H1 (cell line): ENCODE measurements around the gene DCP2. TPM values are rescaled to one million over a fixed set of nuclear protein-coding genes. Genes with fewer than 3 reads are reported as not detected.

Experiments
- CTCF ChIA-PET: fragments of 300-600 bp; sonication (Branson Sonifier 250); formaldehyde crosslinking; loops from one replicate; lab custom pipeline; 2021; ENCODE audit not compliant: partially characterized antibody; lab: Charles Lee
- POLR2A ChIA-PET: fragments of 300-600 bp; sonication (Branson Sonifier 250); formaldehyde crosslinking; loops from one replicate; lab custom pipeline; 2021; ENCODE audit warnings: inconsistent platforms; ENCODE audit not compliant: partially characterized antibody; lab: Charles Lee
- DNase-seq, 2 experiments: peaks; one replicate each; pipeline versions ENCODE4 v3.0.0 to v3.0.0-alpha.2; 2010 to 2022; ENCODE audit warnings: low spot score in 2 of 2, low read depth in 1 of 2, mixed read lengths in 1 of 2
- FAIRE-seq: peaks from 2 replicates; lab custom pipeline; 2011; peaks lifted over from hg19 to GRCh38; lab: Jason Lieb, UNC
- H2AFZ ChIP-seq: 2 replicates; pipeline ENCODE4 v1.8.1; 2012; ENCODE audit warnings: low read length, inconsistent platforms
- H2AK5ac ChIP-seq: 2 replicates; pipeline ENCODE4 v1.6.1; 2013; ENCODE audit warnings: low read depth, low read length
- H2BK120ac ChIP-seq: replicated peaks from 2 replicates; pipeline ENCODE3; 2013; ENCODE audit warnings: low read depth, low read length, inconsistent platforms
- H2BK12ac ChIP-seq: 2 replicates; pipeline ENCODE4 v1.6.1; 2013; ENCODE audit warnings: low read depth, low read length
- H2BK15ac ChIP-seq: 2 replicates; pipeline ENCODE4 v1.6.1; 2013; ENCODE audit warnings: low read length
- H2BK20ac ChIP-seq: 2 replicates; pipeline ENCODE4 v1.6.1; 2013; ENCODE audit warnings: low read length
- H2BK5ac ChIP-seq: 2 replicates; pipeline ENCODE4 v1.6.1; 2013; ENCODE audit warnings: low read depth, low read length
- H3K14ac ChIP-seq: 2 replicates; pipeline ENCODE4 v1.6.1; 2013; ENCODE audit warnings: inconsistent platforms; ENCODE audit not compliant: insufficient read length
- H3K18ac ChIP-seq: 2 replicates; pipeline ENCODE4 v1.6.1; 2013; ENCODE audit warnings: low read length; ENCODE audit errors: extremely low read depth
- H3K23ac ChIP-seq: 2 replicates; pipeline ENCODE4 v1.6.1; 2013; ENCODE audit warnings: inconsistent platforms; ENCODE audit not compliant: insufficient read length
- H3K23me2 ChIP-seq: 2 replicates; pipeline ENCODE4 v1.6.1; 2013; ENCODE audit warnings: low read depth, low read length
- H3K27ac ChIP-seq: 2 replicates; pipeline ENCODE4 v1.6.1; 2011; ENCODE audit warnings: low read depth, low read length, inconsistent platforms
- H3K27me3 ChIP-seq, 4 experiments: replicated peaks in 1 of 4; 1 replicate in 1 of 4; 2 replicates in 3 of 4; pipeline versions ENCODE4 v1.6.1 to v1.8.1; 2011 to 2013; ENCODE audit warnings: low read length in 3 of 4, mild to moderate bottlenecking in 3 of 4, inconsistent platforms in 2 of 4, mixed read lengths in 2 of 4, moderate library complexity in 1 of 4; ENCODE audit not compliant: control insufficient read depth in 3 of 4, insufficient read depth in 3 of 4; ENCODE audit errors: extremely low read depth in 1 of 4
- H3K36me3 ChIP-seq, 4 experiments: 2 replicates each; pipeline versions ENCODE4 v1.6.1 to v1.8.1; 2011 to 2013; ENCODE audit warnings: mild to moderate bottlenecking in 4 of 4, low read length in 3 of 4, moderate library complexity in 2 of 4, control low read depth in 1 of 4, inconsistent platforms in 1 of 4; ENCODE audit not compliant: insufficient read depth in 4 of 4, control insufficient read depth in 2 of 4
- H3K4ac ChIP-seq: replicated peaks from 2 replicates; pipeline ENCODE3; 2013; ENCODE audit warnings: low read length, low read depth, mixed read lengths, inconsistent platforms; ENCODE audit not compliant: insufficient read length
- H3K4me1 ChIP-seq, 4 experiments: replicated peaks in 1 of 4; 1 replicate in 1 of 4; 2 replicates in 3 of 4; pipeline versions ENCODE4 v1.6.1 to v1.8.1; 2011 to 2013; ENCODE audit warnings: low read length in 3 of 4, inconsistent platforms in 2 of 4, mixed read lengths in 1 of 4; ENCODE audit not compliant: insufficient read depth in 4 of 4, control insufficient read depth in 3 of 4
- H3K4me2 ChIP-seq, 2 experiments: 2 replicates each; pipeline versions ENCODE4 v1.6.1 to v1.8.1; 2011 to 2013; ENCODE audit warnings: low read depth in 2 of 2, low read length in 2 of 2, control low read depth in 1 of 2, inconsistent platforms in 1 of 2, mild to moderate bottlenecking in 1 of 2; ENCODE audit not compliant: insufficient read depth in 1 of 2
- H3K4me3 ChIP-seq, 4 experiments: fragments of 200-600, 300-600 bp in 1 of 4; sonication (generic), shearing (Covaris generic), sonication (Bioruptor Twin) in 1 of 4; 2 replicates each; pipeline versions ENCODE4 v1.5.1 to v1.8.1; 2011 to 2016; ENCODE audit warnings: low read length in 4 of 4, low read depth in 3 of 4, control low read depth in 2 of 4, inconsistent platforms in 2 of 4, mild to moderate bottlenecking in 2 of 4, mixed read lengths in 1 of 4, moderate library complexity in 1 of 4; ENCODE audit not compliant: insufficient read depth in 2 of 4; ENCODE audit errors: extremely low read depth in 1 of 4
- H3K56ac ChIP-seq: replicated peaks from 2 replicates; pipeline ENCODE3; 2013; ENCODE audit warnings: low read depth, mild to moderate bottlenecking, mixed read lengths, low read length, inconsistent platforms; ENCODE audit not compliant: insufficient read length
- H3K79me1 ChIP-seq: 2 replicates; pipeline ENCODE4 v1.6.1; 2013; ENCODE audit warnings: low read depth, low read length, control low read depth
- H3K79me2 ChIP-seq, 2 experiments: 2 replicates each; pipeline versions ENCODE4 v1.6.1 to v1.8.1; 2012 to 2013; ENCODE audit warnings: low read length in 2 of 2, mild to moderate bottlenecking in 2 of 2, inconsistent platforms in 1 of 2; ENCODE audit not compliant: insufficient read depth in 2 of 2, control insufficient read depth in 1 of 2
- H3K9ac ChIP-seq, 4 experiments: replicated peaks in 1 of 4; 1 replicate in 1 of 4; 2 replicates in 3 of 4; pipeline versions ENCODE4 v1.6.1 to v1.8.1; 2011 to 2013; ENCODE audit warnings: low read depth in 3 of 4, low read length in 3 of 4, control low read depth in 2 of 4, mild to moderate bottlenecking in 2 of 4, moderate library complexity in 2 of 4, inconsistent platforms in 1 of 4; ENCODE audit errors: extremely low read depth in 1 of 4
- H3K9me3 ChIP-seq, 2 experiments: 2 replicates each; pipeline versions ENCODE4 v1.6.1 to v1.8.1; 2012 to 2013; ENCODE audit warnings: mild to moderate bottlenecking in 2 of 2, moderate library complexity in 2 of 2, control low read depth in 1 of 2, inconsistent platforms in 1 of 2, low read depth in 1 of 2, low read length in 1 of 2, mixed read lengths in 1 of 2; ENCODE audit not compliant: insufficient read depth in 2 of 2
- H4K20me1 ChIP-seq, 2 experiments: replicated peaks in 1 of 2; 2 replicates each; pipeline versions ENCODE3 to v1.8.1; 2011 to 2013; ENCODE audit warnings: inconsistent platforms in 2 of 2, low read length in 2 of 2, mild to moderate bottlenecking in 1 of 2; ENCODE audit not compliant: insufficient read depth in 2 of 2, control insufficient read depth in 1 of 2
- H4K5ac ChIP-seq: 2 replicates; pipeline ENCODE4 v1.6.1; 2013; ENCODE audit warnings: low read length, low read depth, mixed read lengths, inconsistent platforms; ENCODE audit not compliant: insufficient read length
- H4K8ac ChIP-seq: 2 replicates; pipeline ENCODE4 v1.8.0; 2013; ENCODE audit warnings: mild to moderate bottlenecking, moderate library complexity, low read length, inconsistent platforms; ENCODE audit not compliant: insufficient read depth; ENCODE audit errors: extremely low read depth
- H4K91ac ChIP-seq: replicated peaks from 2 replicates; pipeline ENCODE3; 2013; ENCODE audit warnings: low read length, mixed read lengths, inconsistent platforms; ENCODE audit not compliant: insufficient read length
- BCL11A ChIP-seq, 2 experiments: IDR thresholded peaks; one replicate each; pipeline ENCODE4 v1.6.1; 2011; ENCODE audit warnings: low read depth in 2 of 2, low read length in 2 of 2, mild to moderate bottlenecking in 2 of 2
- CHD2 ChIP-seq: IDR thresholded peaks from 2 replicates; pipeline ENCODE4 v1.6.1; 2012; ENCODE audit warnings: low read length, improper control_type of control experiment
- EGR1 ChIP-seq: IDR thresholded peaks from 2 replicates; pipeline ENCODE4 v1.6.1; 2011; ENCODE audit warnings: low read depth, low read length, borderline replicate concordance
- EP300 ChIP-seq, 2 experiments: IDR thresholded peaks; 1 replicate in 1 of 2; 2 replicates in 1 of 2; pipeline ENCODE4 v1.6.1; 2011 to 2012; ENCODE audit warnings: low read depth in 2 of 2, low read length in 2 of 2, mild to moderate bottlenecking in 2 of 2, borderline replicate concordance in 1 of 2, inconsistent platforms in 1 of 2, moderate library complexity in 1 of 2
- POLR2AphosphoS5 ChIP-seq: IDR thresholded peaks from 2 replicates; pipeline ENCODE4 v1.6.1; 2011; ENCODE audit warnings: low read depth, low read length
- WGBS, 2 experiments: shearing (Covaris generic) in 1 of 2; methylation state at CpG; one replicate each; pipeline versions ENCODE4 v1.1.6 to v1.1.7; 2013 to 2015; ENCODE audit warnings: low lambda C conversion rate in 2 of 2, mixed read lengths in 2 of 2, inconsistent platforms in 1 of 2, low coverage in 1 of 2, missing lambda C conversion rate in 1 of 2; ENCODE audit not compliant: insufficient replicate concordance in 2 of 2, insufficient coverage in 1 of 2, insufficient read length in 1 of 2; ENCODE audit errors: extremely low coverage in 1 of 2, missing lambda C conversion rate in 1 of 2; 5-methylcytosine and 5-hydroxymethylcytosine counted together
- polyA plus RNA-seq, 7 experiments: library from polyadenylated mRNA; depleted of rRNA in 3 of 7; stranded (reverse) in 5 of 7; unstranded in 2 of 7; fragments of >200 nt in 5 of 7; fragments of 200-250 nt in 2 of 7; gene quantifications; 1 replicate in 5 of 7; 2 replicates in 1 of 7; 4 replicates in 1 of 7; pipeline versions ENCODE4 v1.2.1 to v1.2.3, GENCODE V29; 2011 to 2013; ENCODE audit warnings: missing spikeins in 2 of 7, mixed read lengths in 2 of 7
- total RNA-seq: library from RNA; stranded (reverse); fragmentation: NEBNext Ultra II Directional; extraction: Animal tissue kit (Norgen Biotek cat#: 25700); gene quantifications from 2 replicates; pipeline ENCODE4 v1.2.1, GENCODE V29; 2021

DCP2 gene
- total and polyA plus RNA-seq, 2 of the 8 experiments (the other 6 are each of a cell fraction or from before 2014, with no cell fraction given) = 14.4 to 162 TPM

DNA sequence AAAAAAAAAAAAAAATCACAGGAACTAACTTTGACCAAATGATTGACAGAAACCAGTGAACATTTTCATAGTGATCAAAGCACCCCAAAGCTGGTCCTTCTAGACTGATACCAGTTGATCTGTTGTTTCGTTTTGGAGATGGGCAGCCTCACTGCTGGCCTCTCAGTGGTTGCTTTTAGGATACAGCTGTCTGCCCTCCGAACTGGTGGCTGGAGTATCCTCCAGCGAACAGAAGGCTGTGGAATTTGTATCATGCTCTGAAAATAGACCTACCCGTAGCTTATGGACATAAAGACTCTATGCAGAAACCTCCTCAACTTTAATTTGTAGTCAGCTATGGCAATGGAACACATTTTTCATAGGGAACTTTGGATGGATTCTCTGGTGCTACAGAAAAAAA, 49.0 kb downstream of the DCP2 start:
- H3K4me3 ChIP-seq = no peak overlapping the region
- H3K27me3 ChIP-seq = no peaks in the 10 kb centered on the region
- no peak overlapping the region for H3K4me2 ChIP-seq
- ChIA-PET CTCF (interaction anchor here (1.2 to 2.1 kb wide), 3 partner anchors 9 to 315 kb away, joined by 3 to 16 read pairs (median 4); no protein-coding TSS in a partner anchor), POLR2A (no interaction called here)
- H2BK15ac ChIP-seq = no peak overlapping the region
- H4K91ac ChIP-seq = no peak overlapping the region
- H2AFZ ChIP-seq = no peak overlapping the region
- DNase-seq (no peak), FAIRE-seq (no peak)
- H3K4ac ChIP-seq = no peak overlapping the region
- peaks cover 3% of the 10 kb centered on the region; the same call in 1 of the 2 replicates for H3K79me1 ChIP-seq
- no peak overlapping the region for H3K18ac ChIP-seq
- no peak overlapping the region for H3K27ac ChIP-seq
- no peak for TF ChIP-seq CHD2
- no peak for TF ChIP-seq EP300 (IDR thresholded peaks at IDR 0.05; ENCODE audit: borderline replicate concordance in 1 of 2, low read depth in 2 of 2, low read length in 2 of 2)
- TF ChIP-seq EGR1 = no peak
- no peak for TF ChIP-seq BCL11A (IDR thresholded peaks at IDR 0.05; ENCODE audit: low read depth in 2 of 2, low read length in 2 of 2)
- TF ChIP-seq POLR2AphosphoS5 = peak; percentile 44; the same call in 1 of the 2 replicates
- no peaks in the 10 kb centered on the region for H4K20me1 ChIP-seq
- no peak overlapping the region for H2BK12ac ChIP-seq
- no peak overlapping the region for H2BK5ac ChIP-seq
- H3K79me2 ChIP-seq = no peaks in the 10 kb centered on the region
- 98% methylated on average over 4 of the region's 4 CpGs; no CpG with 5 or more reads in 1 of the 2 experiments for WGBS, 2 experiments
- no peak overlapping the region for H3K14ac ChIP-seq
- H3K9me3 ChIP-seq = no peaks in the 10 kb centered on the region
- H3K36me3 ChIP-seq = peaks cover 0 to 52% (median 20%) of the 10 kb centered on the region in 4 experiments; a peak in 7 of 8 replicates
- no peak overlapping the region for H3K9ac ChIP-seq
- H4K5ac ChIP-seq = no peak overlapping the region
- H2BK20ac ChIP-seq = no peak overlapping the region
- no peaks in the 10 kb centered on the region for H3K23me2 ChIP-seq
- H3K23ac ChIP-seq = no peak overlapping the region
- H2AK5ac ChIP-seq = no peak overlapping the region
- no peak overlapping the region for H4K8ac ChIP-seq
- no peaks in the 10 kb centered on the region for H3K4me1 ChIP-seq
- H2BK120ac ChIP-seq = no peak overlapping the region
- no peak overlapping the region for H3K56ac ChIP-seq
